Tibial nerve (tissue), 4 donors: ENCODE measurements around the gene RWDD3. TPM values are rescaled to one million over a fixed set of nuclear protein-coding genes. Genes with fewer than 3 reads are reported as not detected.

Experiments used
- DNase-seq, 2 donors: peaks; one replicate each; pipeline ENCODE4 v3.0.0-alpha.2; 2019; ENCODE audit warnings: low spot score in 2 of 2
- H3K27ac ChIP-seq, 4 donors: fragments of 200-600 bp; sonication (generic) in 3 of 4; one replicate each; pipeline ENCODE4 v1.5.1; 2017 to 2019; ENCODE audit warnings: mild to moderate bottlenecking in 1 of 4
- H3K27me3 ChIP-seq, 2 donors: fragments of 200-600 bp; sonication (generic) in 1 of 2; one replicate each; pipeline versions ENCODE4 v1.5.1 to v1.6.0; 2017 to 2019
- H3K36me3 ChIP-seq, 3 donors: fragments of 200-600 bp; sonication (generic); one replicate each; pipeline ENCODE4 v1.5.1; 2018 to 2019
- H3K4me1 ChIP-seq, 4 donors: fragments of 200-600 bp; sonication (generic) in 3 of 4; one replicate each; pipeline ENCODE4 v1.5.1; 2017 to 2019
- H3K4me3 ChIP-seq, 4 donors: fragments of 200-600 bp; sonication (generic) in 3 of 4; one replicate each; pipeline ENCODE4 v1.5.1; 2017 to 2019; ENCODE audit warnings: mild to moderate bottlenecking in 1 of 4, moderate library complexity in 1 of 4
- H3K9me3 ChIP-seq, 4 donors: fragments of 200-600 bp; sonication (generic) in 3 of 4; one replicate each; pipeline ENCODE4 v1.5.1; 2017 to 2019
- CTCF ChIP-seq, 5 experiments: fragments of 200-600 bp in 3 of 5; fragments of 450-650 bp in 2 of 5; sonication (generic) in 3 of 5; IDR thresholded peaks; one replicate each; pipeline ENCODE4 v1.5.1; 2016 to 2019; ENCODE audit warnings: antibody characterized with exemption in 5 of 5, mild to moderate bottlenecking in 3 of 5, moderate library complexity in 2 of 5
- EP300 ChIP-seq, 2 donors: sonication (generic); formaldehyde crosslinking; IDR thresholded peaks; one replicate each; pipeline ENCODE4 v1.6.1; 2017; ENCODE audit warnings: antibody characterized with exemption in 2 of 2, mild to moderate bottlenecking in 1 of 2
- POLR2A ChIP-seq, 2 donors: fragments of 450-650 bp; IDR thresholded peaks; one replicate each; pipeline ENCODE4 v1.6.1; 2017; ENCODE audit warnings: antibody characterized with exemption in 2 of 2, mild to moderate bottlenecking in 2 of 2, moderate library complexity in 2 of 2
- WGBS, 2 donors: methylation state at CpG; one replicate each; pipeline ENCODE4 v1.1.5; 2018; 5-methylcytosine and 5-hydroxymethylcytosine counted together
- total RNA-seq, 4 donors: library from RNA; depleted of rRNA; stranded (reverse); fragments of >200 nt; gene quantifications; one replicate each; pipeline ENCODE4 v1.1.0, GENCODE V29; 2016

The RWDD3 gene
- total RNA-seq, 4 donors from 2014 or later, result 8.4 to 20.5 (median 15.4) TPM

GRCh38 chr1:95197616-95198252, 36.3 kb upstream of the RWDD3 start:
- Histone ChIP-seq H3K4me1 (no peaks in the 10 kb centered on the region), H3K27me3 (no peaks in the 10 kb centered on the region), H3K36me3 (peaks cover 0 to 3% (median 0%) of the 10 kb centered on the region in 3 donors), H3K9me3 (no peaks in the 10 kb centered on the region), H3K27ac (no peak overlapping the region), H3K4me3 (no peak overlapping the region)
- 45% methylated on average over 1 of the region's 1 CpG for WGBS, 2 donors
- DNase-seq, result no peak
- TF ChIP-seq CTCF (IDR thresholded peaks at IDR 0.05), result no peak
- TF ChIP-seq POLR2A (IDR thresholded peaks at IDR 0.05), result no peak
- TF ChIP-seq EP300 (IDR thresholded peaks at IDR 0.05), result no peak

- TF ChIP-seq POLR2A (IDR thresholded peaks at IDR 0.05) (no peak), CTCF (IDR thresholded peaks at IDR 0.05) (no peak), EP300 (IDR thresholded peaks at IDR 0.05) (no peak)
- peaks cover 0 to 7% (median 0%) of the 10 kb centered on the region in 4 donors for H3K9me3 ChIP-seq
- no peaks in the 10 kb centered on the region for H3K4me1 ChIP-seq
- H3K4me3 ChIP-seq, result no peak overlapping the region
- H3K36me3 ChIP-seq, result peaks cover 0 to 3% (median 0%) of the 10 kb centered on the region in 3 donors
- H3K27me3 ChIP-seq, result no peaks in the 10 kb centered on the region
- H3K27ac ChIP-seq, result no peak overlapping the region
- DNase-seq, result no peak
Measured at GRCh38 chr1:95201905-95202304, 32.1 kb upstream of the RWDD3 start.

GRCh38 chr1:95203908-95204437, 30.0 kb upstream of the RWDD3 start:
- WGBS, 2 donors, result 51 to 56% methylated on average over 1 of the region's 1 CpG
- TF ChIP-seq CTCF (IDR thresholded peaks at IDR 0.05), result no peak
- TF ChIP-seq POLR2A (IDR thresholded peaks at IDR 0.05), result no peak
- no peak for TF ChIP-seq EP300 (IDR thresholded peaks at IDR 0.05)

GRCh38 chr1:95206514-95206913, 27.5 kb upstream of the RWDD3 start:
- Histone ChIP-seq H3K9me3 (peaks cover 0 to 9% (median 0%) of the 10 kb centered on the region in 4 donors), H3K27me3 (no peaks in the 10 kb centered on the region), H3K36me3 (no peaks in the 10 kb centered on the region), H3K27ac (no peak overlapping the region), H3K4me3 (no peak overlapping the region), H3K4me1 (no peaks in the 10 kb centered on the region)
- DNase-seq, result no peak
- 92 to 93% methylated on average over 2 of the region's 2 CpGs for WGBS, 2 donors
- no peak for TF ChIP-seq POLR2A (IDR thresholded peaks at IDR 0.05)
- TF ChIP-seq CTCF (IDR thresholded peaks at IDR 0.05), result no peak
- no peak for TF ChIP-seq EP300 (IDR thresholded peaks at IDR 0.05)

More at GRCh38 chr1:95203908-95204437, 30.0 kb upstream of the RWDD3 start:
- H3K27ac ChIP-seq, result no peak overlapping the region
- H3K27me3 ChIP-seq, result no peaks in the 10 kb centered on the region
- H3K4me1 ChIP-seq, result no peaks in the 10 kb centered on the region
- DNase-seq, result no peak
- peaks cover 0 to 7% (median 0%) of the 10 kb centered on the region in 4 donors for H3K9me3 ChIP-seq
- H3K36me3 ChIP-seq, result peaks cover 0 to 3% (median 0%) of the 10 kb centered on the region in 3 donors
- H3K4me3 ChIP-seq, result no peak overlapping the region

- Histone ChIP-seq H3K27ac (no peak overlapping the region), H3K4me3 (no peak overlapping the region), H3K9me3 (peaks cover 0 to 16% (median 0%) of the 10 kb centered on the region in 4 donors), H3K4me1 (no peaks in the 10 kb centered on the region), H3K36me3 (no peaks in the 10 kb centered on the region), H3K27me3 (no peaks in the 10 kb centered on the region)
- DNase-seq, result no peak
- TF ChIP-seq EP300 (IDR thresholded peaks at IDR 0.05), result no peak
- TF ChIP-seq POLR2A (IDR thresholded peaks at IDR 0.05), result no peak
- TF ChIP-seq CTCF (IDR thresholded peaks at IDR 0.05), result no peak
- WGBS, 2 donors, result 83 to 87% methylated on average over 6 of the region's 6 CpGs
Measured at GRCh38 chr1:95207223-95207935, 26.6 kb upstream of the RWDD3 start.
